OCI-LY1 (cell line): ENCODE data around the gene LRRC73.

Experiments
- H2AFZ ChIP-seq: fragments of 200-600 bp; sonication (generic), shearing (Covaris generic); 2 replicates; pipeline ENCODE4 v1.6.0; 2014; ENCODE audit warnings: antibody characterized with exemption, mild to moderate bottlenecking, low read length
- H3F3A ChIP-seq: fragments of 200-600 bp; sonication (generic), shearing (Covaris generic); 2 replicates; pipeline ENCODE4 v1.6.0; 2014; ENCODE audit warnings: mild to moderate bottlenecking, antibody characterized with exemption, low read length, moderate library complexity; ENCODE audit not compliant: insufficient read depth
- H3K27ac ChIP-seq: fragments of 200-600 bp; sonication (generic); 2 replicates; pipeline ENCODE4 v1.5.1; 2014; ENCODE audit warnings: low read length, mixed run types, mild to moderate bottlenecking, low read depth; ENCODE audit not compliant: poor library complexity, severe bottlenecking
- H3K27me3 ChIP-seq: fragments of 200-600 bp; sonication (generic); 2 replicates; pipeline ENCODE4 v1.6.0; 2014; ENCODE audit warnings: antibody characterized with exemption, mild to moderate bottlenecking, low read length, moderate library complexity; ENCODE audit not compliant: insufficient read depth
- H3K36me3 ChIP-seq: fragments of 200-600 bp; sonication (generic); 2 replicates; pipeline ENCODE4 v1.6.1; 2014; ENCODE audit warnings: mild to moderate bottlenecking, antibody characterized with exemption, low read length, moderate library complexity, mixed read lengths; ENCODE audit not compliant: insufficient read depth
- H3K4me1 ChIP-seq: fragments of 200-600 bp; sonication (generic); 2 replicates; pipeline ENCODE4 v1.5.1; 2014; ENCODE audit warnings: mild to moderate bottlenecking, low read length, moderate library complexity; ENCODE audit not compliant: insufficient read depth, severe bottlenecking
- H3K4me2 ChIP-seq: fragments of 200-600 bp; sonication (generic), shearing (Covaris generic); 2 replicates; pipeline ENCODE4 v1.6.1; 2014; ENCODE audit warnings: low read length
- H3K4me3 ChIP-seq: fragments of 200-600 bp; sonication (generic); 2 replicates; pipeline ENCODE4 v1.5.1; 2014; ENCODE audit warnings: low read length, low read depth, mild to moderate bottlenecking, mixed read lengths; ENCODE audit not compliant: poor library complexity, severe bottlenecking
- H3K79me2 ChIP-seq: fragments of 200-600 bp; shearing (Covaris generic); 2 replicates; pipeline ENCODE4 v1.6.1; 2016; ENCODE audit warnings: mixed run types, low read length, mixed read lengths; ENCODE audit not compliant: insufficient read depth
- H3K9ac ChIP-seq: fragments of 200-600 bp; sonication (generic), shearing (Covaris generic); 2 replicates; pipeline ENCODE4 v1.6.1; 2014; ENCODE audit warnings: mild to moderate bottlenecking, low read length, mixed read lengths
- H3K9me2 ChIP-seq: fragments of 200-600 bp; sonication (generic), shearing (Covaris generic); 2 replicates; pipeline ENCODE4 v1.6.1; 2014; ENCODE audit warnings: low read depth, mild to moderate bottlenecking, low read length, mixed read lengths
- H3K9me3 ChIP-seq: fragments of 200-600 bp; shearing (Covaris generic); 2 replicates; pipeline ENCODE4 v1.6.1; 2014; ENCODE audit warnings: low read length, mixed read lengths
- H4K20me1 ChIP-seq: fragments of 200-600 bp; sonication (generic), shearing (Covaris generic); 2 replicates; pipeline ENCODE4 v1.6.0; 2016; ENCODE audit warnings: mild to moderate bottlenecking, low read length; ENCODE audit not compliant: insufficient read depth
- EZH2 ChIP-seq: fragments of 200-600 bp; sonication (generic), shearing (Covaris generic); IDR thresholded peaks from 2 replicates; pipeline ENCODE4 v1.8.0; 2017; ENCODE audit warnings: borderline replicate concordance, mixed run types, mild to moderate bottlenecking, antibody characterized with exemption, low read length, moderate library complexity, mixed read lengths
- TF ChIP-seq, protein P1 (sequence below): fragments of 200-600 bp; sonication (generic), shearing (Covaris generic); IDR thresholded peaks from 2 replicates; pipeline ENCODE4 v1.5.1; 2017; ENCODE audit warnings: mild to moderate bottlenecking, antibody characterized with exemption, low read length, moderate library complexity, mixed read lengths

The LRRC73 gene

DNA sequence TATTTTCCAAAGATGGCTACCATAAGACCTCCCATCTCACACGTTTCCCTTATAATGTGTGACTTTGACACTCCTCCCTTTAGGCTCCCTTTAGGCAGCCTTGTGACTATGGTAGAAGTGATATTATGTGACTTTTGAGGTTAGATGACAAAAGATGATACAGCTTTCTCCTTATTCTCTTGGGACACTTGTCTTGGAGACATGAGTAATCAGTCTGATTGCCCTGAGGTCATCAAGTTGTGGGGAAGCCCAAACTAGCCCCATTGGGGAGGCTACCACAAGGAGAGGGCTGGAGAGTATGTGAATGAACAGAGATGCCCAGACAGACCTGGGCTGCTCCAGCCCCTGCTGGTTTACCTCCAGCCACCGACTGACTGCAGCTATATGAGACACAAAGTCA is 44.2 kb downstream of the LRRC73 start:
- Histone ChIP-seq H3K4me3 (no peak overlapping the region), H3K79me2 (no peaks in the 10 kb centered on the region), H3K27ac (no peak overlapping the region), H3K9me2 (no peaks in the 10 kb centered on the region), H3K9me3 (no peaks in the 10 kb centered on the region), H3F3A (no peaks in the 10 kb centered on the region), H3K27me3 (no peaks in the 10 kb centered on the region), H3K36me3 (no peaks in the 10 kb centered on the region), H3K4me1 (no peaks in the 10 kb centered on the region), H4K20me1 (no peaks in the 10 kb centered on the region), H3K4me2 (no peak overlapping the region), H3K9ac (no peak overlapping the region), H2AFZ (no peak overlapping the region)
- TF ChIP-seq, protein P1, sequence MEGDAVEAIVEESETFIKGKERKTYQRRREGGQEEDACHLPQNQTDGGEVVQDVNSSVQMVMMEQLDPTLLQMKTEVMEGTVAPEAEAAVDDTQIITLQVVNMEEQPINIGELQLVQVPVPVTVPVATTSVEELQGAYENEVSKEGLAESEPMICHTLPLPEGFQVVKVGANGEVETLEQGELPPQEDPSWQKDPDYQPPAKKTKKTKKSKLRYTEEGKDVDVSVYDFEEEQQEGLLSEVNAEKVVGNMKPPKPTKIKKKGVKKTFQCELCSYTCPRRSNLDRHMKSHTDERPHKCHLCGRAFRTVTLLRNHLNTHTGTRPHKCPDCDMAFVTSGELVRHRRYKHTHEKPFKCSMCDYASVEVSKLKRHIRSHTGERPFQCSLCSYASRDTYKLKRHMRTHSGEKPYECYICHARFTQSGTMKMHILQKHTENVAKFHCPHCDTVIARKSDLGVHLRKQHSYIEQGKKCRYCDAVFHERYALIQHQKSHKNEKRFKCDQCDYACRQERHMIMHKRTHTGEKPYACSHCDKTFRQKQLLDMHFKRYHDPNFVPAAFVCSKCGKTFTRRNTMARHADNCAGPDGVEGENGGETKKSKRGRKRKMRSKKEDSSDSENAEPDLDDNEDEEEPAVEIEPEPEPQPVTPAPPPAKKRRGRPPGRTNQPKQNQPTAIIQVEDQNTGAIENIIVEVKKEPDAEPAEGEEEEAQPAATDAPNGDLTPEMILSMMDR = no peak
- no peak for TF ChIP-seq EZH2

DNA sequence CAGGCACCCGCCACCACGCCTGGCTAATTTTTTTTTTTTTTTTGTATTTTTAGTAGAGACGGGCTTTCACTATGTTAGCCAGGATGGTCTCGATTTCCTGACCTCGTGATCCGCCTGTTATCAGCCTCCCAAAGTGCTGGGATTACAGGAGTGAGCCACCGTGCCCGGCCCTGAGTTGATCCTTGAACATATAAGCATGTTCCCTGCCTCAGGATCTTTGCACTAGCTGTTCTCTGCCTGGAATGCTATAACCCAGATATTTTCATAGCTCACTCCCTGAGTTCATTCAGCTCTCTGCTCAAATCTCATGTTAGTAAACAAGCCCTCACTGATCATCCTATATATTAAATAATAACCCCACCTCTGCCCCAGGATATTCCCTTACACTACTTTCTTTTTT is 45.8 kb downstream of the LRRC73 start:
- Histone ChIP-seq H3K9me3 (no peaks in the 10 kb centered on the region), H3K4me3 (no peak overlapping the region), H3K4me2 (no peak overlapping the region), H3K4me1 (no peaks in the 10 kb centered on the region), H3K27me3 (no peaks in the 10 kb centered on the region), H3K36me3 (no peaks in the 10 kb centered on the region), H3K9me2 (no peaks in the 10 kb centered on the region), H4K20me1 (no peaks in the 10 kb centered on the region), H3K27ac (no peak overlapping the region), H3K79me2 (no peaks in the 10 kb centered on the region), H2AFZ (no peak overlapping the region), H3K9ac (no peak overlapping the region), H3F3A (no peaks in the 10 kb centered on the region)
- TF ChIP-seq, protein P1 = no peak
- TF ChIP-seq EZH2 = no peak

GRCh38 chr6:43461936-43462335 is 48.2 kb downstream of the LRRC73 start:
- H3K9me3 ChIP-seq = no peaks in the 10 kb centered on the region
- no peak overlapping the region for H3K9ac ChIP-seq
- H3F3A ChIP-seq = no peaks in the 10 kb centered on the region
- H3K9me2 ChIP-seq = no peaks in the 10 kb centered on the region
- no peak for TF ChIP-seq EZH2
- TF ChIP-seq, protein P1 = no peak
- H3K27me3 ChIP-seq = no peaks in the 10 kb centered on the region
- H4K20me1 ChIP-seq = no peaks in the 10 kb centered on the region
- no peak overlapping the region for H3K4me2 ChIP-seq
- no peaks in the 10 kb centered on the region for H3K79me2 ChIP-seq
- no peak overlapping the region for H3K27ac ChIP-seq
- H3K4me3 ChIP-seq = no peak overlapping the region
- peaks cover 6% of the 10 kb centered on the region for H3K4me1 ChIP-seq
- H3K36me3 ChIP-seq = no peaks in the 10 kb centered on the region
- H2AFZ ChIP-seq = no peak overlapping the region
